GM23248 (cell line): ENCODE data around the gene HRH3. TPM values are rescaled to one million over a fixed set of nuclear protein-coding genes. Genes with fewer than 3 reads are reported as not detected.

Experiments
- DNase-seq: peaks from one replicate; pipeline ENCODE4 v3.0.0-alpha.2; 2015
- H2AFZ ChIP-seq: fragments of 200-600 bp; sonication (generic); 2 replicates; pipeline ENCODE4 v1.6.1; 2016; ENCODE audit warnings: antibody characterized with exemption
- H3F3A ChIP-seq: fragments of 200-600 bp; sonication (generic); 2 replicates; pipeline ENCODE4 v1.6.1; 2016; ENCODE audit warnings: mild to moderate bottlenecking, antibody characterized with exemption, mixed run types; ENCODE audit not compliant: insufficient read depth
- H3K27ac ChIP-seq: fragments of 200-600 bp; sonication (generic); 2 replicates; pipeline ENCODE4 v1.5.1; 2016; ENCODE audit warnings: mild to moderate bottlenecking
- H3K27me3 ChIP-seq: fragments of 200-600 bp; sonication (generic); replicated peaks from 2 replicates; pipeline ENCODE4 v1.6.1; 2016; ENCODE audit warnings: mild to moderate bottlenecking; ENCODE audit not compliant: insufficient read depth
- H3K36me3 ChIP-seq: fragments of 200-600 bp; sonication (generic); 2 replicates; pipeline ENCODE4 v1.6.1; 2016; ENCODE audit warnings: low read depth, mild to moderate bottlenecking
- H3K4me1 ChIP-seq: fragments of 200-600 bp; sonication (generic); 2 replicates; pipeline ENCODE4 v1.6.1; 2016; ENCODE audit warnings: mild to moderate bottlenecking; ENCODE audit not compliant: insufficient read depth
- H3K4me2 ChIP-seq: fragments of 200-600 bp; sonication (generic); one replicate; pipeline ENCODE4 v1.6.1; 2016; ENCODE audit warnings: mild to moderate bottlenecking; ENCODE audit not compliant: unreplicated experiment
- H3K4me3 ChIP-seq: fragments of 200-600 bp; sonication (generic); 2 replicates; pipeline ENCODE4 v1.5.1; 2016; ENCODE audit warnings: mild to moderate bottlenecking
- H3K79me2 ChIP-seq: fragments of 200-600 bp; sonication (generic); 2 replicates; pipeline ENCODE4 v1.6.1; 2016; ENCODE audit warnings: mild to moderate bottlenecking; ENCODE audit not compliant: insufficient read depth
- H3K9ac ChIP-seq: fragments of 200-600 bp; sonication (generic); 2 replicates; pipeline ENCODE4 v1.6.1; 2016; ENCODE audit warnings: mild to moderate bottlenecking
- H3K9me2 ChIP-seq: fragments of 200-600 bp; sonication (generic); 2 replicates; pipeline ENCODE4 v1.6.1; 2016; ENCODE audit warnings: mixed run types, mild to moderate bottlenecking, moderate library complexity; ENCODE audit not compliant: insufficient read depth
- H3K9me3 ChIP-seq: fragments of 200-600 bp; sonication (generic); one replicate; pipeline ENCODE4 v1.6.1; 2017; ENCODE audit warnings: low read depth
- H4K20me1 ChIP-seq: fragments of 200-600 bp; sonication (generic); 2 replicates; pipeline ENCODE4 v1.6.0; 2016; ENCODE audit not compliant: insufficient read depth
- EZH2 ChIP-seq: fragments of 200-600 bp; sonication (generic); IDR thresholded peaks from 2 replicates; pipeline ENCODE4 v1.6.1; 2018; ENCODE audit warnings: antibody characterized with exemption, mild to moderate bottlenecking; ENCODE audit not compliant: insufficient read depth, poor library complexity, severe bottlenecking
- EZH2phosphoT487 ChIP-seq: fragments of 200-600 bp; sonication (generic); IDR thresholded peaks from 2 replicates; pipeline ENCODE4 v1.6.1; 2018; ENCODE audit warnings: antibody characterized with exemption, moderate library complexity, mild to moderate bottlenecking, low read depth; ENCODE audit not compliant: insufficient read depth
- WGBS, 2 experiments: methylation state at CpG; one replicate each; pipeline ENCODE4 v1.1.6; 2015 to 2017; ENCODE audit warnings: low lambda C conversion rate in 2 of 2, low coverage in 1 of 2; ENCODE audit errors: missing lambda C conversion rate in 2 of 2; 5-methylcytosine and 5-hydroxymethylcytosine counted together
- in situ Hi-C: fragments of 300-500 bp; cut with MboI; formaldehyde crosslinking; loops from 2 replicates; pipeline ENCODE4 v1.15.0; 2020
- polyA plus RNA-seq: library from polyadenylated mRNA; unstranded; fragments of >200 nt; fragmentation: Nextera tagmentation; extraction: Ambion mirVana; gene quantifications from 2 replicates; pipeline ENCODE4 v1.2.1, GENCODE V29; 2016
- total RNA-seq: library from RNA; depleted of rRNA; stranded (reverse); fragments of >200 nt; shearing (Covaris generic); gene quantifications from 2 replicates; pipeline ENCODE4 v1.2.3, GENCODE V29; 2014; rRNA removed

HRH3 gene
- total RNA-seq (not detected in 2 replicates), polyA plus RNA-seq (not detected in 2 replicates)

- Histone ChIP-seq H3K4me3 (no peak within 1 kb of the TSS), H3K27me3 (peaks cover 30% of the 10 kb centered on the region), H2AFZ (no peak within 1 kb of the TSS), H3K9me3 (no peaks in the 10 kb centered on the region), H3F3A (no peaks in the 10 kb centered on the region), H3K4me1 (no peaks in the 10 kb centered on the region), H3K4me2 (no peak within 1 kb of the TSS), H4K20me1 (no peaks in the 10 kb centered on the region), H3K9ac (no peak within 1 kb of the TSS), H3K36me3 (no peaks in the 10 kb centered on the region), H3K27ac (no peak within 1 kb of the TSS), H3K79me2 (no peaks in the 10 kb centered on the region), H3K9me2 (no peaks in the 10 kb centered on the region)
- in situ Hi-C loops: no loop called here
- no peak for TF ChIP-seq EZH2
- TF ChIP-seq EZH2phosphoT487: no peak
- WGBS, 2 experiments: 3% methylated on average over 35 to 39 of the region's 84 CpGs
- peak; percentile 52 for DNase-seq
Measured at GRCh38 chr20:62219992-62220665, at the start of gene HRH3. Gene HRH3 (minus strand): TSS chr20:62220278. CDS start chr20:62219970, 308 bp downstream.

DNA sequence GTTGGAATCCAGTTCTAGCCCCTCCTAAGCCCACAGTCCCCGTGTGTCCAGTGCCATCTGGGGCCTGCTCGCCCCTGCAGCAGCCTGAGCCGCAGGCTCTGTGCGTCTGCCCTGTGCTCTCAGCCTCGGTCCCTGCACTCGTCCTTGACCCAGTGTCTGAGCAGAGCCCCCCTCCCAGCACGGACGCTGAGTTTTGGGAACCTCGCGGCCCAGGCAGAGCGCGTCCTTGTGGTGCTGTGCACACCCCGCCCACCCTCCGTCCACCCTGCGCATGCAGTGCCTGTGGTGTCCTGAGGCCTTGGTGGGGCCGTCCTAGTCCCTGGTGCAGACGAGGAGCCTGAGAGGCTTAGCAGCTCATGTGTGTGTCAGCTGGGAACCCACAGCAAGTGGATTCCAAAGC is 49.8 kb upstream of the HRH3 start:
- Histone ChIP-seq H3F3A (no peaks in the 10 kb centered on the region), H3K9ac (no peak overlapping the region), H3K4me1 (no peaks in the 10 kb centered on the region), H3K9me3 (no peaks in the 10 kb centered on the region), H2AFZ (no peak overlapping the region), H3K4me3 (no peak overlapping the region), H3K79me2 (peaks cover 7% of the 10 kb centered on the region), H3K27me3 (no peaks in the 10 kb centered on the region), H3K27ac (no peak overlapping the region), H3K9me2 (no peaks in the 10 kb centered on the region), H3K4me2 (no peak overlapping the region), H4K20me1 (no peaks in the 10 kb centered on the region), H3K36me3 (peaks cover under 1% of the 10 kb centered on the region; the same call in 1 of the 2 replicates)
- TF ChIP-seq EZH2phosphoT487 (no peak), EZH2 (no peak)
- DNase-seq: no peak
- 85 to 87% methylated on average over 17 of the region's 17 CpGs for WGBS, 2 experiments
- in situ Hi-C loops: no loop called here

DNA sequence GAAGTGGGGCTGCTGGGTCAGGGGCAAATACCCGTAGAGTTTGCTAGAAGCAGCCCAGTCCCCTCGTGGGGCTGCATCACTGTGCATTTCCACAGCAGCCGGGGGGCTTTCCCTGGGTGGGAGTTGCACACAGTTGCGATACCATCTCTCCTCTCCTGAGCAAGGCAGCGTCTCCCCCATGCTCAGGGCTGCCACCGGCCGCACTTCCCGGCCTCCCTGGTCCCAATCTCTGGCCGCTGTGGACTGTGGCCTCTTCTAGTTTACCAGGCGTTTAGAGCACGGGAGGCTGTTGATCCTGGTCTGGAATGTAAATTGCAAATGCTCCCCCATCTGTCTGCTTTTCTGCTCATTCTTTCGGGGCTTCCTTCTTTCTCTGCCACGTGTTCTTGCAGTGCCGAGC is 49.3 kb upstream of the HRH3 start:
- in situ Hi-C loops: no loop called here
- Histone ChIP-seq H2AFZ (no peak overlapping the region), H3K79me2 (peaks cover 7% of the 10 kb centered on the region), H3K4me1 (no peaks in the 10 kb centered on the region), H3K9ac (no peak overlapping the region), H3K27ac (no peak overlapping the region), H3K4me3 (no peak overlapping the region), H3K9me2 (no peaks in the 10 kb centered on the region), H4K20me1 (no peaks in the 10 kb centered on the region), H3K36me3 (peaks cover 5% of the 10 kb centered on the region), H3K27me3 (no peaks in the 10 kb centered on the region), H3K9me3 (no peaks in the 10 kb centered on the region), H3F3A (no peaks in the 10 kb centered on the region), H3K4me2 (no peak overlapping the region)
- WGBS, 2 experiments: 91% methylated on average over 14 of the region's 14 CpGs
- TF ChIP-seq EZH2 (no peak), EZH2phosphoT487 (no peak)
- no peak for DNase-seq

- Histone ChIP-seq H3K36me3 (peaks cover 5% of the 10 kb centered on the region), H4K20me1 (no peaks in the 10 kb centered on the region)
- in situ Hi-C loops: no loop called here
Measured at GRCh38 chr20:62268228-62268900, 48.3 kb upstream of the HRH3 start.

More at GRCh38 chr20:62268228-62268900, 48.3 kb upstream of the HRH3 start:
- no peak overlapping the region for H3K9ac ChIP-seq
- H3F3A ChIP-seq: no peaks in the 10 kb centered on the region
- no peak overlapping the region for H3K27ac ChIP-seq
- no peak overlapping the region for H3K4me3 ChIP-seq
- no peaks in the 10 kb centered on the region for H3K9me3 ChIP-seq
- no peak overlapping the region for H2AFZ ChIP-seq
- H3K4me1 ChIP-seq: no peaks in the 10 kb centered on the region
- no peak for DNase-seq
- peaks cover 7% of the 10 kb centered on the region for H3K79me2 ChIP-seq
- H3K27me3 ChIP-seq: no peaks in the 10 kb centered on the region
- whole genome bisulfite sequencing, 2 experiments: 75 to 84% methylated on average over 7 of the region's 7 CpGs
- no peak overlapping the region for H3K4me2 ChIP-seq
- H3K9me2 ChIP-seq: no peaks in the 10 kb centered on the region
- no peak for TF ChIP-seq EZH2phosphoT487
- TF ChIP-seq EZH2: no peak
